Activated T-cell treated with anti-CD3 and anti-CD28 coated beads, Interleukin-2, amount 50 U/mL, for 72 hours (primary cell): ENCODE data around the gene MTREX. TPM values are rescaled to one million over a fixed set of nuclear protein-coding genes. Genes with fewer than 3 reads are reported as not detected.

ENCODE experiments used
- ATAC-seq, 2 donors: fragments of 150-1000 bp; cut with Tn5 transposase; replicated peaks in 1 of 2; 2 replicates each; pipeline ENCODE4 v1.10.0; 2021; ENCODE audit warnings: moderate library complexity in 2 of 2, mild to moderate bottlenecking in 1 of 2
- DNase-seq, 2 donors: peaks; one replicate each; pipeline ENCODE4 v3.0.0; 2021 to 2022; ENCODE audit warnings: mixed read lengths in 1 of 2
- H3K27ac Mint-ChIP-seq: one replicate; pipeline ENCODE4 v1.8.0; 2022; ENCODE audit warnings: mild to moderate bottlenecking, moderate library complexity, mixed read lengths
- H3K27me3 Mint-ChIP-seq: one replicate; pipeline ENCODE4 v1.8.0; 2022; ENCODE audit warnings: low read depth, mixed read lengths
- H3K36me3 Mint-ChIP-seq, 2 donors: one replicate each; pipeline ENCODE4 v1.8.0; 2022; ENCODE audit warnings: mixed read lengths in 2 of 2, mild to moderate bottlenecking in 1 of 2; ENCODE audit not compliant: insufficient read depth in 2 of 2
- H3K4me1 Mint-ChIP-seq: one replicate; pipeline ENCODE4 v1.8.0; 2022; ENCODE audit warnings: low read depth, mixed read lengths
- H3K4me3 Mint-ChIP-seq, 2 donors: one replicate each; pipeline ENCODE4 v1.8.0; 2022; ENCODE audit warnings: mild to moderate bottlenecking in 2 of 2, mixed read lengths in 2 of 2, moderate library complexity in 2 of 2
- H3K9me3 Mint-ChIP-seq, 2 donors: one replicate each; pipeline ENCODE4 v1.8.0; 2022; ENCODE audit warnings: mixed read lengths in 2 of 2
- total RNA-seq, 2 donors: library from RNA; stranded (reverse); gene quantifications; one replicate each; pipeline ENCODE4 v1.2.3, GENCODE V29; 2022

MTREX gene
- total RNA-seq, result 10 to 100 TPM; 65.4 to 70.7 TPM

DNA sequence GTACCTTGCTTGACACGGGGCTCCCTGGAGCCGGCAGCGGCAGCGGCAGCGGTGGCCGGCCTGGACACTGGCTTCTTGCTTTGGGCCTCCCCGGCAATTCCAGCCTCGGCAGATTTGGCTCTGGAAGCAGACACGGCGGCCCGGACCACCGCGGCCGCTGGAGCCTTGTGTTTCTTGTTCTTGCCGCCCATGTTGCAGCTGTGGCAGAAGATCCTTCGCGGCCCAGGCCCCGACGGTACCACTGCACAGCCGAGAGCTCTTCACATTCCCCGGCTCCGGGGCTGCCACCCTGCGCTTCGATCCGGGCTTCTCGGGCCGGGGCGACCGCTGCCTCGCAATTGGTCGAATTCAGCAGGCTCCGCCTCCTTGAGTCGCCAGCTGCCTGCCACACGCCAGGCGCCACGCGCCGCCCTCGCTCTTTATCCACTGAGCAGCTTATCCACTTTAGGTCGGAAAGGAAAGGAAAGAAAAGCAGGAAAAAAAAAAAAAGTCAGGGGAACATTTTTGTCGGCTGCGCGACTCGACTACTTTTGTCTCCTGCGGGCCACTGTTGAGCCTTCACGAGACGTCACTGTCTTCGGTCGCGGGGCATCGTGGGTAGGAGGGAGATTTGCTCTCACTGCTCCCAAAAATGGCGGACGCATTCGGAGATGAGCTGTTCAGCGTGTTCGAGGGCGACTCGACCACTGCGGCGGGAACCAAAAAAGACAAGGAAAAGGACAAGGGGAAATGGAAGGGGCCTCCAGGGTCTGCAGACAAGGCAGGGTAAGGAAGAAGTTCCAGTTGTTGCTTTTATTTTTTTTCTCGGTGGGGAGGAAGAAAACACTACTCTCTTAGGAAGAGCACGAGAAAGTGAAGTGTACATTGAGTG lies at the start of gene MTREX, which contains the start of gene DHX29:
Gene MTREX (plus strand): TSS at position 607 of the 871 bp plus-strand sequence. CDS start 25 bp downstream, at position 632.
Gene DHX29 (minus strand): TSS at position 312 of the 871 bp plus-strand sequence. CDS start 121 bp downstream, at position 191.
- H3K4me1 Mint-ChIP-seq, result peaks cover 29% of the 10 kb centered on the region
- no peak within 1 kb of the TSS for H3K27ac Mint-ChIP-seq
- no peaks in the 10 kb centered on the region for H3K27me3 Mint-ChIP-seq
- ATAC-seq (peak; percentile 97), DNase-seq (peak; percentile 91 to 92)
- no peak within 1 kb of the TSS for H3K4me3 Mint-ChIP-seq
- H3K36me3 Mint-ChIP-seq, result peaks cover 5 to 6% of the 10 kb centered on the region in 2 donors
- H3K9me3 Mint-ChIP-seq, result peaks cover 0 to 2% of the 10 kb centered on the region in 2 donors

DNA sequence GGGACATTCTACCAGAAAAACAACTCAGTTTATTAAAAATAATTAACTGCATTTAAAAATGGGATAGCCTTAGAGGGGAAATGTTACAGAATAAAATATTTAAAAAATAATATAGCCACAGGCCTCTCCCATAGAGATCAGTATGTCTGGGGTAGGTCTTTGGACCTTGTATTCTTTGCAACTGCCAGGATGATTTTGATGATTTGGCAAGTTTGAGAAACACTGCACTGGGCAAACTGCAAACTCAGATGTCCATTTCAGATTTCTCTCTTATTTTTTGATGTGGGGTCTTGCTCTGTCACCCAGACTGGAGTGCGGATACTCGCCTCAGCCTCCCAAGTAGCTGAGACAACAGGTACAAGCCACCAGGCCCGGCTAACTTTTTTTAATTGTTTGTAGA lies 49.5 kb upstream of the MTREX start:
- Mint-ChIP-seq H3K4me3 (no peak overlapping the region), H3K27ac (no peak overlapping the region), H3K4me1 (no peaks in the 10 kb centered on the region), H3K27me3 (no peaks in the 10 kb centered on the region), H3K36me3 (peaks cover 0 to 5% of the 10 kb centered on the region in 2 donors), H3K9me3 (no peaks in the 10 kb centered on the region)
- no peak for DNase-seq
- no peak for ATAC-seq

DNA sequence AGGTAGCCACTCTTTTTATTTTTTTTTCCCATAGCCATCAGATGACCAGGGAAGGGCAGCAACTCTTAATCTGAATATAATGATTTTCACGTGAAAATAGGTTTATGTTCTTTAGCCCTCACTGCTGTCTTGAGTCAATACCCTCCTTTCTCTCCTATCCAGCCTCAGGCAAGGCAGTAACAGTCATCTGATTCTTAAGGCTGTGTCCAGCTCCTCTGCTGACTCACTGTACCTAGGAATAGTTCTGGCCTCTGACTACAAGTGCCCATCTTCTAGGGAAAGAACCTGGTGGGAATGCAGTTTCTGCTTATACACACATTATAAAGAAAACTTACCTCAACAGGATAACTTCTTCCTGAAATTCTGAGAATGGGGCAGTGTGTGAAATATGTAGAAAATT lies 31.0 kb upstream of the MTREX start:
- no peaks in the 10 kb centered on the region for H3K4me1 Mint-ChIP-seq
- no peak for ATAC-seq
- no peak overlapping the region for H3K4me3 Mint-ChIP-seq
- DNase-seq, result no peak
- no peaks in the 10 kb centered on the region for H3K27me3 Mint-ChIP-seq
- no peak overlapping the region for H3K27ac Mint-ChIP-seq
- no peaks in the 10 kb centered on the region for H3K9me3 Mint-ChIP-seq
- H3K36me3 Mint-ChIP-seq, result peaks cover 3 to 19% of the 10 kb centered on the region in 2 donors

GRCh38 chr5:55278778-55279177 lies 29.0 kb upstream of the MTREX start:
- peaks cover 3 to 21% of the 10 kb centered on the region in 2 donors for H3K36me3 Mint-ChIP-seq
- H3K4me3 Mint-ChIP-seq, result no peak overlapping the region

GRCh38 chr5:55286411-55286933 lies 21.3 kb upstream of the MTREX start:
- peaks cover 0 to 6% of the 10 kb centered on the region in 2 donors for H3K36me3 Mint-ChIP-seq
- no peak overlapping the region for H3K27ac Mint-ChIP-seq

More at GRCh38 chr5:55278778-55279177, 29.0 kb upstream of the MTREX start:
- DNase-seq (no peak), ATAC-seq (no peak)
- no peaks in the 10 kb centered on the region for H3K4me1 Mint-ChIP-seq
- H3K27ac Mint-ChIP-seq, result no peak overlapping the region
- no peaks in the 10 kb centered on the region for H3K27me3 Mint-ChIP-seq
- no peaks in the 10 kb centered on the region for H3K9me3 Mint-ChIP-seq

GRCh38 chr5:55289808-55290207 lies 18.0 kb upstream of the MTREX start:
- no peaks in the 10 kb centered on the region for H3K27me3 Mint-ChIP-seq
- H3K4me1 Mint-ChIP-seq, result no peaks in the 10 kb centered on the region
- ATAC-seq (no peak), DNase-seq (no peak)
- no peaks in the 10 kb centered on the region for H3K9me3 Mint-ChIP-seq
- peaks cover 5 to 18% of the 10 kb centered on the region in 2 donors for H3K36me3 Mint-ChIP-seq
- H3K27ac Mint-ChIP-seq, result no peak overlapping the region
- H3K4me3 Mint-ChIP-seq, result no peak overlapping the region

More at GRCh38 chr5:55286411-55286933, 21.3 kb upstream of the MTREX start:
- ATAC-seq (no peak), DNase-seq (no peak)
- Mint-ChIP-seq H3K9me3 (no peaks in the 10 kb centered on the region), H3K27me3 (no peaks in the 10 kb centered on the region), H3K4me3 (no peak overlapping the region), H3K4me1 (no peaks in the 10 kb centered on the region)

GRCh38 chr5:55290991-55291390 lies 16.8 kb upstream of the MTREX start:
- Mint-ChIP-seq H3K4me1 (no peaks in the 10 kb centered on the region), H3K27ac (no peak overlapping the region), H3K4me3 (no peak overlapping the region), H3K27me3 (no peaks in the 10 kb centered on the region), H3K36me3 (peaks cover 6 to 21% of the 10 kb centered on the region in 2 donors), H3K9me3 (no peaks in the 10 kb centered on the region)
- ATAC-seq (no peak), DNase-seq (no peak)

DNA sequence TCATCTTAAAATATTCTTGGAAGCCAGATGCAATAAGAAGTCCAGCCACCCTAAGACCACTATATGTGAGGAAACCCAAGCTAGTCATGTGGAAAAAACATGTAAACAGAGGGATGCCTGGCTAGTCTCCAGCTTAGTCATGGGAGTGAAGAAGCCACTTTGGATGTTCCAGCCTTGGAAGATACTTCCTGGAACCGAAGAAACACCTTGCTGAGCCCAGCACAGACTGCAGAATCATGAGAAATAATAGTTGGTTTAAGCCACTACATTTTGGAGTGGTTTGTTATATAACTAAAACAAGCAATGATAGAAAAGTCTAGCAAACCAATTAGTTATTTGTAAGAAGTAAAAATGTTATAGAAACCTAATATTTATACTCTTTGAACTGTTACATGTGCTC lies 12.9 kb upstream of the MTREX start:
- no peak for DNase-seq
- no peaks in the 10 kb centered on the region for H3K27me3 Mint-ChIP-seq
- ATAC-seq, result no peak
- H3K4me3 Mint-ChIP-seq, result no peak overlapping the region
- peaks cover 6 to 24% of the 10 kb centered on the region in 2 donors for H3K36me3 Mint-ChIP-seq
- no peaks in the 10 kb centered on the region for H3K4me1 Mint-ChIP-seq
- no peak overlapping the region for H3K27ac Mint-ChIP-seq
- H3K9me3 Mint-ChIP-seq, result no peaks in the 10 kb centered on the region

DNA sequence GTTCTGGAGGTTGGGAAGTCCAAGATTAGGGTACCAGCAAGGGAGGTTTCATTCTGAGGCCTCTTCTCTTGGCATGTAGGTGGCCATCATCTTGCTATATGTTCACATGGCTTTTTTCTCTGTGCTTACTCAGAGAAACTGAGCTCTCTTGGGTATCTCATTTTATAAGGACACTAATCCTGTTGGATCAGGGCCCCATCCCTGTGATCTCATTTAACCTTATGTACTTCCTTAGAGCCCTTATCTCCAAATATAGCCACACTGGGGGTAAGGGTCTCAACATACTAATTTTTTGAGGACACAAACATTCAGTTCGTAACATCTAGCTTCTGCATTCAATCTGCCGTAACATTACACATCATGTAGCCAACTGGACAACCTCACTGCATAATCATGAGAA lies 6.9 kb upstream of the MTREX start:
- ATAC-seq (no peak), DNase-seq (no peak)
- Mint-ChIP-seq H3K36me3 (peaks cover 0 to 9% of the 10 kb centered on the region in 2 donors), H3K27ac (no peak overlapping the region), H3K4me3 (no peak overlapping the region), H3K27me3 (no peaks in the 10 kb centered on the region), H3K9me3 (peaks cover 0 to 2% of the 10 kb centered on the region in 2 donors), H3K4me1 (peaks cover 7% of the 10 kb centered on the region)

DNA sequence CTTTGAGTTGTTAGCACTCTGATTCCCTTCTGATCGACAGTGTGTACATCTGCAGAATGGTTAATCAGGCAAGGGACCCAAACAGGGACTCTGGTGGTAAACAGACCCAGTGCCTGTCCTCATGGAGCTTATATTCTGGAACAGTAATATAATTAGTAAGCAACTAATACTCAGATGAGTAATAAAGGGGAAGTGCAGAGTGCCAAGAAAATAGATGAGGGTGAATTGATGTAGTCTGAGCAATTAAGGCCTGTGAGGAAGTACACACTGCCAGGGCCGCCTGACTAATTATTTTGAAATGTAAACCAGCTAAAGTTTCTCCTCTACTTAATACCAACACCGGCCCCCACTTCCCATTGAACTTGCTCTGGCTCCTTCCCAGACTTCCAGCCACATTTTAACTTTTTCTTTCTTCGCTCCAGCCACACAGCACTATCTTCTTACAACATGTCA lies 4.5 kb upstream of the MTREX start:
- no peak for ATAC-seq

GRCh38 chr5:55304584-55304983 lies 3.2 kb upstream of the MTREX start:
- H3K27me3 Mint-ChIP-seq, result no peaks in the 10 kb centered on the region
- H3K9me3 Mint-ChIP-seq, result peaks cover 0 to 2% of the 10 kb centered on the region in 2 donors
- no peak overlapping the region for H3K4me3 Mint-ChIP-seq
- H3K36me3 Mint-ChIP-seq, result peaks cover 0 to 5% of the 10 kb centered on the region in 2 donors
- ATAC-seq (no peak), DNase-seq (no peak)
- H3K27ac Mint-ChIP-seq, result no peak overlapping the region
- peaks cover 7% of the 10 kb centered on the region for H3K4me1 Mint-ChIP-seq

More for the DNA sequence above, 4.5 kb upstream of the MTREX start:
- Mint-ChIP-seq H3K27ac (no peak overlapping the region), H3K9me3 (peaks cover 0 to 2% of the 10 kb centered on the region in 2 donors), H3K27me3 (no peaks in the 10 kb centered on the region), H3K36me3 (peaks cover 0 to 5% of the 10 kb centered on the region in 2 donors), H3K4me3 (no peak overlapping the region), H3K4me1 (peaks cover 7% of the 10 kb centered on the region)
- no peak for DNase-seq

DNA sequence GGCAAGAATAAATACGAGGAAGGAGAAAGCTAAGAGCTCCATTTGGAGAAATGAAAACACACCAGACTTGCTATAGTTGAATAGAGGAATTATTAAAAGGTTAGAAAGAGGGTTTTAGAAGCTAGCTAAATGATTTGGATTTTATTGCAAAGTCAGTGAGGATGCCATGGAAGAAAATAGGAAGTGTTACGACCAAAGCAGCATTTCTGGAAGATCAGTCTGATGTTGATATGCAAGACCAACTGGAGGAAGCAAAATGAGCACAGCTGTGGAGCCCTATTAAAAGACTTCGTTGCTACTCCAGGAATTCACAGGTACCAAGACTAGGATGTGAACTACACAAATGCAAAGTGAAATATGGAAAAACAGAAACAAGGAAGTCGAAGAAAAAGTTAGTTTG lies 2.4 kb upstream of the MTREX start:
- Mint-ChIP-seq H3K4me3 (no peak overlapping the region), H3K36me3 (peaks cover 0 to 5% of the 10 kb centered on the region in 2 donors), H3K27me3 (no peaks in the 10 kb centered on the region), H3K9me3 (peaks cover 0 to 2% of the 10 kb centered on the region in 2 donors), H3K27ac (no peak overlapping the region), H3K4me1 (peaks cover 7% of the 10 kb centered on the region)
- ATAC-seq, result no peak
- DNase-seq, result no peak

- peaks cover 21% of the 10 kb centered on the region for H3K4me1 Mint-ChIP-seq
- H3K4me3 Mint-ChIP-seq, result no peak overlapping the region
- ATAC-seq, result no peak
- H3K27ac Mint-ChIP-seq, result no peak overlapping the region
- no peaks in the 10 kb centered on the region for H3K27me3 Mint-ChIP-seq
- no peak for DNase-seq
- H3K9me3 Mint-ChIP-seq, result peaks cover 0 to 2% of the 10 kb centered on the region in 2 donors
- peaks cover 3 to 5% of the 10 kb centered on the region in 2 donors for H3K36me3 Mint-ChIP-seq
Observed at GRCh38 chr5:55306641-55307382, 977 bp upstream of the MTREX start.
